ENCODE measurements around the gene RFWD3.

Gene RFWD3

DNA sequence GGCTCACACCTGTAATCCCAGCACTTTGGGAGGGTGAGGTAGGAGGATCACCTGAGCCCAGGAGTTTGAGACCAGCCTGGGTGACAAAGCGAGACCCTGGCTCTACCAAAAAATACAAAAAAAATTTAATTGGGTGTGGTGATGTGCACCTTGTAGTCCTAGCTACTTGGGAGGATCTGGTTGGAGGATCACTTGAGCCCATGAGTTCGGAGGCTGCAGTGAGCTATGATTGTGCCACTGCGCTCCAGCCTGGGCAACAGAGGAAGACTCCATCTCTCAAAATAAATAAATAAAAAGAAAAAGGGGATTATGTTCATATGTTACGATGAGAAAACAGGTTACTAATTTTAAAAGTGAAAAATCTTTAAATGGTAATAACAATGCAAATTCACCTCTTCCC is 33.0 kb upstream of the RFWD3 start:
- H3F3A ChIP-seq (ENCODE audit: insufficient read depth, low read length) = no peaks in the 10 kb centered on the region
- H4K20me1 ChIP-seq (ENCODE audit: insufficient read depth, low read length) = no peaks in the 10 kb centered on the region
- H3K36me3 ChIP-seq (ENCODE audit: insufficient read depth, low read length) = no peaks in the 10 kb centered on the region
- H3K4me3 ChIP-seq (ENCODE audit: low read depth, low read length, poor library complexity, severe bottlenecking) = peak overlapping the region; percentile 54
- H3K9me3 ChIP-seq (ENCODE audit: low read length) = no peaks in the 10 kb centered on the region
- H3K4me1 ChIP-seq (ENCODE audit: insufficient read depth, low read length, severe bottlenecking) = peaks cover 27% of the 10 kb centered on the region
- no peak overlapping the region for H2AFZ ChIP-seq (ENCODE audit: low read length)
- peak overlapping the region; percentile 93 for H3K4me2 ChIP-seq (ENCODE audit: low read length)
- no peaks in the 10 kb centered on the region for H3K79me2 ChIP-seq (ENCODE audit: insufficient read depth, low read length)
- no peaks in the 10 kb centered on the region for H3K9me2 ChIP-seq (ENCODE audit: low read depth, low read length)
- TF ChIP-seq EZH2 (IDR thresholded peaks at IDR 0.05; ENCODE audit: borderline replicate concordance, low read length) = no peak
- TF ChIP-seq, protein P1, sequence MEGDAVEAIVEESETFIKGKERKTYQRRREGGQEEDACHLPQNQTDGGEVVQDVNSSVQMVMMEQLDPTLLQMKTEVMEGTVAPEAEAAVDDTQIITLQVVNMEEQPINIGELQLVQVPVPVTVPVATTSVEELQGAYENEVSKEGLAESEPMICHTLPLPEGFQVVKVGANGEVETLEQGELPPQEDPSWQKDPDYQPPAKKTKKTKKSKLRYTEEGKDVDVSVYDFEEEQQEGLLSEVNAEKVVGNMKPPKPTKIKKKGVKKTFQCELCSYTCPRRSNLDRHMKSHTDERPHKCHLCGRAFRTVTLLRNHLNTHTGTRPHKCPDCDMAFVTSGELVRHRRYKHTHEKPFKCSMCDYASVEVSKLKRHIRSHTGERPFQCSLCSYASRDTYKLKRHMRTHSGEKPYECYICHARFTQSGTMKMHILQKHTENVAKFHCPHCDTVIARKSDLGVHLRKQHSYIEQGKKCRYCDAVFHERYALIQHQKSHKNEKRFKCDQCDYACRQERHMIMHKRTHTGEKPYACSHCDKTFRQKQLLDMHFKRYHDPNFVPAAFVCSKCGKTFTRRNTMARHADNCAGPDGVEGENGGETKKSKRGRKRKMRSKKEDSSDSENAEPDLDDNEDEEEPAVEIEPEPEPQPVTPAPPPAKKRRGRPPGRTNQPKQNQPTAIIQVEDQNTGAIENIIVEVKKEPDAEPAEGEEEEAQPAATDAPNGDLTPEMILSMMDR (IDR thresholded peaks at IDR 0.05; ENCODE audit: low read length) = no peak
- H3K27me3 ChIP-seq (ENCODE audit: insufficient read depth, low read length) = no peaks in the 10 kb centered on the region
- no peak overlapping the region for H3K27ac ChIP-seq (ENCODE audit: low read depth, low read length, poor library complexity, severe bottlenecking)
- H3K9ac ChIP-seq (ENCODE audit: low read length) = no peak overlapping the region

DNA sequence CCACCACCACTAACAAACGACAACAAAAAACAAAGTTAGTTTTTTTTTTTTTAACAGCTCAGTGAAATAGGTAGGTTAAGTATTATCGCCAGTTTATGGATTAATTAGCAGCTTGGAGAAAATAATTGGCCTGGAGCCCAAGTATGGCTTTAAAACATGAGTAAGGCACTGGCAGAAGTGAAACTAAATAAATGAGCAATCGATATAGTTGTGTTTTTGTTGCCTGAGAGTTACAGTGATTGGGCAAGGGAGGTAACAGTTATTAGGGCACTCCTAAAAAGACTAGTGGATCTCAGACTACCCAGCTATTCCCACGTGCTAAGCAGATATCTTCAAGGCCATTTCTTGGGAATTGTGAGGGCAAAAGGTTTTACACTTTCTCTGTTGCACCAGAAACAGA is 31.5 kb upstream of the RFWD3 start:
- no peak overlapping the region for H3K4me2 ChIP-seq (ENCODE audit: low read length)
- no peak for TF ChIP-seq EZH2 (IDR thresholded peaks at IDR 0.05; ENCODE audit: borderline replicate concordance, low read length)
- TF ChIP-seq, protein P1 (IDR thresholded peaks at IDR 0.05; ENCODE audit: low read length) = no peak
- H3K9me3 ChIP-seq (ENCODE audit: low read length) = no peaks in the 10 kb centered on the region
- H3K9me2 ChIP-seq (ENCODE audit: low read depth, low read length) = no peaks in the 10 kb centered on the region
- peaks cover 27% of the 10 kb centered on the region for H3K4me1 ChIP-seq (ENCODE audit: insufficient read depth, low read length, severe bottlenecking)
- no peak overlapping the region for H3K4me3 ChIP-seq (ENCODE audit: low read depth, low read length, poor library complexity, severe bottlenecking)
- H3F3A ChIP-seq (ENCODE audit: insufficient read depth, low read length) = no peaks in the 10 kb centered on the region
- no peaks in the 10 kb centered on the region for H4K20me1 ChIP-seq (ENCODE audit: insufficient read depth, low read length)
- H3K9ac ChIP-seq (ENCODE audit: low read length) = no peak overlapping the region
- no peaks in the 10 kb centered on the region for H3K79me2 ChIP-seq (ENCODE audit: insufficient read depth, low read length)
- no peak overlapping the region for H3K27ac ChIP-seq (ENCODE audit: low read depth, low read length, poor library complexity, severe bottlenecking)
- no peaks in the 10 kb centered on the region for H3K36me3 ChIP-seq (ENCODE audit: insufficient read depth, low read length)
- no peak overlapping the region for H2AFZ ChIP-seq (ENCODE audit: low read length)
- H3K27me3 ChIP-seq (ENCODE audit: insufficient read depth, low read length) = no peaks in the 10 kb centered on the region

DNA sequence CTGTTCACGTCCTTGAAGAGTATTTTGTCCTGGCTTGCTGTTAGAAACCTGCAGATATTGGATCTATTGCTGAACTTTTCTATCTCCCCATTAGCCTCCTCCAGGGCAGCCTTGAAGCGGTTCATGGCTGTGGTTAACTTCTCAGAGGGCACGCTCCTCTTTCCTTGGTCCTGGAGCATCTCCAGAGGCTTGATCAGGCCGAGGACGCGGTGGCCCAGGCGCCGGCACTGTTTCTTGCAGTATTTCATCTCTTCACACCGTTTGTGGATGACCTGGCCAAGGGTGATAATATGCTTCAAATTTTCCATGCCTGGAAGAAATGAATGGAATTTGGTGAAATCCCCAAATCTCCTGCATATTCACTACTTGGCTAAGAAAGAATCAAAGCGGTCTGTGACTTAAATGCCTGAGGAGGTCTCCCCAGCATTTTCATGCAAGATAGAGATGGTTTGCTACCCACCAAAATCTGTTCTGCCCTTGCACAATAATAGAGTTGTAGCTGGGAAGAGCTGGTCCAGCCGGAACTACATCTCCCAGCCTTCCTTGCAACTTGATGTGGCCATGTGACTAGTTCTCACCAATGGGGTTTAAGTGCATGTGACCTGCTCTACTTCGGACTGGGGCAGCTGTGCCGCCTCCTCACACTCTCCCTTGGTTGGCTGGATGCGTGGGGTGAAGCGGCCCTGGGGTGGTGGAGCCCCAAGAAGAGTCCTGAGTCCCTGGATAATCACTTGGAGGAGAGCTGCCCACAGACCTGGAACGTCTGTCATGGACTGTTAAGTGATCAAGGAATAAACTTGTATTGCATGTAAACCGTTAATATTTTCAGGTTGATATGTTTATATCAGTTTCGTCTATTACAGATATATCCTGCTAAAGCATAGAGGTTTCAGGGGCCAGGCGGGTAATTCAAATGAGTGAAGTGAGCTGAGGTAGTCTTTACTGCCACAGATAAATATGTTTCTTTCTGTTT is 29.1 kb upstream of the RFWD3 start:
- Histone ChIP-seq H3K4me2 (ENCODE audit: low read length) (peak overlapping the region; percentile 69), H3K4me1 (ENCODE audit: insufficient read depth, low read length, severe bottlenecking) (peaks cover 18% of the 10 kb centered on the region), H3K9me2 (ENCODE audit: low read depth, low read length) (no peaks in the 10 kb centered on the region), H3K79me2 (ENCODE audit: insufficient read depth, low read length) (no peaks in the 10 kb centered on the region), H2AFZ (ENCODE audit: low read length) (peak overlapping the region; percentile 89), H4K20me1 (ENCODE audit: insufficient read depth, low read length) (no peaks in the 10 kb centered on the region), H3K36me3 (ENCODE audit: insufficient read depth, low read length) (no peaks in the 10 kb centered on the region; the same call in 1 of the 2 replicates), H3K4me3 (ENCODE audit: low read depth, low read length, poor library complexity, severe bottlenecking) (peak overlapping the region; percentile 50), H3F3A (ENCODE audit: insufficient read depth, low read length) (no peaks in the 10 kb centered on the region), H3K9me3 (ENCODE audit: low read length) (no peaks in the 10 kb centered on the region), H3K27me3 (ENCODE audit: insufficient read depth, low read length) (no peaks in the 10 kb centered on the region), H3K27ac (ENCODE audit: low read depth, low read length, poor library complexity, severe bottlenecking) (no peak overlapping the region), H3K9ac (ENCODE audit: low read length) (peak overlapping the region; percentile 11; the same call in 1 of the 2 replicates)
- TF ChIP-seq, protein P1 (IDR thresholded peaks at IDR 0.05; ENCODE audit: low read length) = no peak
- TF ChIP-seq EZH2 (IDR thresholded peaks at IDR 0.05; ENCODE audit: borderline replicate concordance, low read length) = no peak
